ENCODE results near the gene TPSG1.
"Not testable (repeated sequence)": the region's sequence is repeated elsewhere in the genome, so short reads cannot be mapped to it uniquely, and the experiment has no call there.

The TPSG1 gene

GRCh38 chr16:1230084-1230470, 5.0 kb upstream of the TPSG1 start, which contains the start of gene TPSB2:
Gene TPSB2, minus strand, starts transcription at chr16:1230184. Its CDS starts 233 bp downstream, at chr16:1229951.
- not testable (repeated sequence) for DNase-seq

- not testable (repeated sequence) for DNase-seq
Observed at GRCh38 chr16:1229476-1229875, 4.4 kb upstream of the TPSG1 start.

DNA sequence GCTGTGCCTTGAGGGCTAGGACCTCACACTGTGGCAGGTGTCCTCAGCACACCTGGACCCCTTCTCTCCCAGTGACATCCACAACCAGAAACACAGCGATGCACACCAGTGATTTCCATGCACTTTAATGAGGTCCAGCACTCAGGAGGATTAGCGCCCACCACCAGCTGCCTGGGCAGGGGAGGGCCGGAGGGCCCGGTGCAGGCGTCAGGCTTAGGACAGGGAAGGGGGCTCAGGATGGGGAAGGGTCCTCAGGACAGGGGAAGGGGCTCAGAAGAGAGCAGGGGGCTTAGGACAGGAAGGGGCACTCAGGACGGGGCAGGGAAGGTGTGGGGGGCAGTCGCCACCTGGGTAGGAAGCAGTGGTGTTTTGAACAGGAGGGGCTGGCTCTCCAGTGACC, 3.2 kb upstream of the TPSG1 start:
- DNase-seq = not testable (repeated sequence)

DNA sequence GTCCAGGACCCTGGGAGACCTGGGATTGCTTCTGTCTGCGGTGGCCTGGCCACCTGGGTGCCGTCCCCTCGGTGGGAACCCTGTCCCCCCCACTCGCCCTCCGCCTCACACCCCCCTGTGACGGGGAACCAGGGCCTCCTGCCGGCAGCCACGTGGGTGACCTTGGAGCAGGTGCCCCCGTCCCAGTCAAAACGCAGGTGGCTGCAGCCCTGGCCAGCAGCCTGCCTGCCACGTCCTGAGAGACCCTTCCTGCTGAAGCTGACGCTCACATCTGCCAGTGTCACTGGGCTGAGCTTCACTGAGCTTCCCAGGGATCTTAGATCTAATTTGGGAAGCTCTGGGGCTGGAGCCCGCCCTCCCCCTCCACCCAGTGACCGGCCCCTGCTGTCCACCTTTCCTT, 1.6 kb upstream of the TPSG1 start:
- peak in 1 of 3 experiments; percentile 18 for DNase-seq

GRCh38 chr16:1225728-1226311, 752 bp upstream of the TPSG1 start:
- not testable (repeated sequence) for DNase-seq

- no peak for DNase-seq
Observed at GRCh38 chr16:1224558-1224957, 510 bp downstream of the TPSG1 start.

- no peak for DNase-seq
Observed at GRCh38 chr16:1223355-1224214, 1.5 kb downstream of the TPSG1 start.

- no peak for DNase-seq
Observed at GRCh38 chr16:1222553-1223354, 2.3 kb downstream of the TPSG1 start.

- no peak for DNase-seq
Observed at GRCh38 chr16:1221628-1222552, 3.2 kb downstream of the TPSG1 start.

DNA sequence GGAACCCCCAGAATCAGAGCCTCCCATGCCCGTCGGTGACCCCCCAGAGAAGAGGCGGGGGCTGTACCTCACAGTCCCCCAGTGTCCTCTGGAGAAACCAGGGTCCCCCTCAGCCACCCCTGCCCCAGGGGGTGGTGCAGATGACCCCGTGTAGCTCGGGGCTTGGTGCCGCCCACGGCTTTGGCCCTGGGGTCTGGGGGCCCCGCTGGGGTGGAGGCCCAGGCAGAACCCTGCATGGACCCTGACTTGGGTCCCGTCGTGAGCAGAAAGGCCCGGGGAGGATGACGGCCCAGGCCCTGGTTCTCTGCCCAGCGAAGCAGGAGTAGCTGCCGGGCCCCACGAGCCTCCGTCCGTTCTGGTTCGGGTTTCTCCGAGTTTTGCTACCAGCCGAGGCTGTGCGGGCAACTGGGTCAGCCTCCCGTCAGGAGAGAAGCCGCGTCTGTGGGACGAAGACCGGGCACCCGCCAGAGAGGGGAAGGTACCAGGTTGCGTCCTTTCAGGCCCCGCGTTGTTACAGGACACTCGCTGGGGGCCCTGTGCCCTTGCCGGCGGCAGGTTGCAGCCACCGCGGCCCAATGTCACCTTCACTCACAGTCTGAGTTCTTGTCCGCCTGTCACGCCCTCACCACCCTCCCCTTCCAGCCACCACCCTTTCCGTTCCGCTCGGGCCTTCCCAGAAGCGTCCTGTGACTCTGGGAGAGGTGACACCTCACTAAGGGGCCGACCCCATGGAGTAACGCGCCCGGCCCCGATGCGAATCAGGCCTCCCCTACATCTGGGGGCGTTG, 4.0 kb downstream of the TPSG1 start:
- no peak for DNase-seq

DNA sequence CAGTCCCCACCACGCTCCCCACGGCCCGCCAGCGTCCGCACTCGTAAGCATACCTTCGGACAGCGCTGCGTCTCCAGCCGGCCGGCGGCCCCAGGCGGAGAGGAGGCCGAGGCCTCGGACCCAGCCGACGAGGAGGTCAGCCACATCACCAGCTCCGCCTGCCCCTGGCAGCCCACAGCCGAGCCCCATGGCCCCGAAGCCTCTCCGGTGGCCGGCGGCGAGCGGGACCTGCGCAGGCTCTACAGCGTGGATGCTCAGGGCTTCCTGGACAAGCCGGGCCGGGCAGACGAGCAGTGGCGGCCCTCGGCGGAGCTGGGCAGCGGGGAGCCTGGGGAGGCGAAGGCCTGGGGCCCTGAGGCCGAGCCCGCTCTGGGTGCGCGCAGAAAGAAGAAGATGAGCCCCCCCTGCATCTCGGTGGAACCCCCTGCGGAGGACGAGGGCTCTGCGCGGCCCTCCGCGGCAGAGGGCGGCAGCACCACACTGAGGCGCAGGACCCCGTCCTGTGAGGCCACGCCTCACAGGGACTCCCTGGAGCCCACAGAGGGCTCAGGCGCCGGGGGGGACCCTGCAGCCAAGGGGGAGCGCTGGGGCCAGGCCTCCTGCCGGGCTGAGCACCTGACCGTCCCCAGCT, 4.9 kb downstream of the TPSG1 start:
- DNase-seq = no peak

- no peak for DNase-seq
Observed at GRCh38 chr16:1218930-1219611, 6.0 kb downstream of the TPSG1 start.

DNA sequence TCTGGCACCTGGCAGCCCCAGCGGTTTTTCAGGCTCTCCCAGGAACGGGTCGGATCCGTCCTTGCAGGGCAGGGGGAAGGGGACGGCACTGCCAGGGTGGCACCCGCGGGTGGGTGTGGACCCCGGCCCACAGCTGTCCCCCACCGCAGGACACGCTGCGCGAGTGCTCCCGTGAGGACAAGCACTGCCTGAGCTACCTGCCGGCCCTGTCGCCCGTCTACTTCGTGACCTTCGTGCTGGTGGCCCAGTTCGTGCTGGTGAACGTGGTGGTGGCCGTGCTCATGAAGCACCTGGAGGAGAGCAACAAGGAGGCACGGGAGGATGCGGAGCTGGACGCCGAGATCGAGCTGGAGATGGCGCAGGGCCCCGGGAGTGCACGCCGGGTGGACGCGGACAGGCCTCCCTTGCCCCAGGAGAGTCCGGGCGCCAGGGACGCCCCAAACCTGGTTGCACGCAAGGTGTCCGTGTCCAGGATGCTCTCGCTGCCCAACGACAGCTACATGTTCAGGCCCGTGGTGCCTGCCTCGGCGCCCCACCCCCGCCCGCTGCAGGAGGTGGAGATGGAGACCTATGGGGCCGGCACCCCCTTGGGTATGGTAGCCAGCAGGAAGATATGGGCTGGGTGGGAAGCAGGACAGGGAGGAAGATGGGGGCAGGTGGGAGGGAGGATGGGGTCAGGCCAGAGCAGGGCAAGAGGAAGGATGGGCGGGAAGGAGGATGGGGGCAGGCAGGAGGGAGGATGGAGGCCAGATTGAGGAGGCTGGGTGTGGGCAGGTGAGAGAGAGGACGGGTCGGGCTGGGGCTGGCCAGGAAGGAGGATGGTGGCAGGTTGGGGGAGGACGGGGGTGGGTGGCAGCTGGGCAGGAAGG, 6.8 kb downstream of the TPSG1 start:
- DNase-seq = no peak

- no peak for DNase-seq
Observed at GRCh38 chr16:1217526-1217925, 7.5 kb downstream of the TPSG1 start.

- DNase-seq = no peak
Observed at GRCh38 chr16:1216681-1217400, 8.2 kb downstream of the TPSG1 start.

DNA sequence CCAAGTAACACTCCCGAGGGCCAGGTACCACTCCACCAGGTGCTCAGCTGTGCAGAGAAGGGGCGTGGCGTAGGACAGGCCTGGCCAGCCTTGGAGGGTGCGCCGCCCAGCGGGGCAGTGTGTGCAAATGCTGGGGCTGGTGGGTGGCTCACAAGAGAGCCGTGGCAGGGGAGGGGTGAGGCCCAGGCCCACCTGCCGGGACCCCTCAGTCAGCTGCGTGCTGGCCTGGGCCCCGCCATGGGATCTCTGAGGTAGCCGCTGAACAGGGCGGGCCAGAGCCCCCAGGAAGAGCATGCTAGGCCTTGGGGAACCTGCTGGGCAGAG, 8.8 kb downstream of the TPSG1 start:
- peak in 1 of 3 experiments; percentile 33 for DNase-seq

GRCh38 chr16:1215574-1216295, 9.3 kb downstream of the TPSG1 start:
- no peak for DNase-seq

DNA sequence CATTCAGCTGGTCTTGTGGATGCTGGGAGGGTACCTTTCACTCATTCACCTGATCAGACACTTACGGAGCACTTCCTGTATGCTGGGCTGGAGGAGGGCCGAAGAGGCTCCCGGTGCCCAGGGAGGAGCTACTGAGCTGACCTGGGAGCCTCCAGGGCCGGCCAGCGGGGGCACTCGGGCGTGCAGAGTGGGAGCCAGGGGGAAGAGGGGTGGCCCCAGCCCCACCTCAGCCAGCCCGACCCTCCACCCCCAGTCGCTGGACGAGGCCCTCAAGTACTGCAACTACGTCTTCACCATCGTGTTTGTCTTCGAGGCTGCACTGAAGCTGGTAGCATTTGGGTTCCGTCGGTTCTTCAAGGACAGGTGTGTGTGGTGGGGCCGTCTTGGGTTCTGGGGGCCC, 10.3 kb downstream of the TPSG1 start:
- no peak for DNase-seq
